GM19438 (cell line): ENCODE measurements around the gene ZNF516.

ENCODE experiments used
- ATAC-seq: cut with Tn5 transposase; IDR thresholded peaks from one replicate; pipeline ENCODE4 v1.9.1; 2021; ENCODE audit warnings: low read depth; ENCODE audit not compliant: unreplicated experiment

ZNF516 gene

DNA sequence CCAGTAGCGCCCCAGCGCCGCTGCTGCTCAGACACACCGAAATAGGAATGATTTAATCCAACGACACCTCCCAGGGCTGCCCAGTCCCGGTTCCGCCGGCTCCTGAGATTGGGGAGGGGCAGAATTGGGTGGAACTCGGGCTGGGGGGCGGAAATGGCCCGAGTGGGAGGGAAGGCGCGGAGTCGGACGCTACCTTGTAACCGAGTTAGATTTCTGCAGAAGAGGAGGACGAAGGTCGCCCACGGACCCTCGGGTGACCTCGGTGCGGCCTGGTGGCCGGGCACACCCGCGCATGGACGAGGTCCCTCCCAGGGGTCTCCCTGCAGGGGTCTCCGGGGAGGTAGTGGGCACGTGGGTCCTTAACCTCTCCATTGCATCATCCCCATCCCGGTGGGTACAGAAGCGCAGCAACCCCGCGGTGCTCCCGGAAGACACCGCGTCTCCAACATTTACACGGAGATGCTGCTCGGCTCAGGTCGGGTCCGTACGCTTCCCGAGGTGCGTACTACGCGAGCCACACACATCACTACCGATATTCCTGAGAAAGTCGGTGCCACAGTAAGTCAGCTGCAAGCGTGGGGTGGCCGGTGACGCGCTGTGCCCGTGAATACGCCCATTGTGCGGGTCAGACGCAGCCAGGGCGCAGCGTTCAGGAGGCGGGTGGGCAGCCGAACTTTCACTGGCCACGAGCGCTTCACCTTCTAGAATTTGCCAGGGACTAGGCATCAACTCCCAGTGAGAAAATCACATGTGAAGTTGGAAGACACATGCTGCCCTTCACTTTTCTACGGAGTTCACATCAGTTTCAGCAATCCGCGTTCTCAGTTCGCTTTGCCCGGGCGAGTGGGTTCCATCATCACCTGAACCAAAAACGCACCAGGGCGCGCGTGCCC, 3.0 kb downstream of the ZNF516 start:
- peak; percentile 1 for ATAC-seq

DNA sequence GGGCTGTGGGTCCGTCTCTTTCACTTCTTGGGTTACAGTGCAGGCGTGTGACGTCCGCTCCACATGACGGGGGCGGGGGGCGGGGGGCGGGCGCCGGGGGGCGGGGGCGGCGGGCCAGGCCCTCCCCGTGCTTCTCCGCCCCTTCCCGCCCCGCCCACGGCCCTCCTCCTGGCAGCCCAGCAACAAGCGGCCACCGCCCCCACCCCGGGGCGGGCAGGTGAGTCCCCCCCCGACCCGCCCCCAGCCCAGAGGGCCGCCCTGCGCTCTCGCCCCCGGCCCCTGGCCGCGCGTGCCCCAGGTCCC, 3.6 kb downstream of the ZNF516 start:
- no peak for ATAC-seq

DNA sequence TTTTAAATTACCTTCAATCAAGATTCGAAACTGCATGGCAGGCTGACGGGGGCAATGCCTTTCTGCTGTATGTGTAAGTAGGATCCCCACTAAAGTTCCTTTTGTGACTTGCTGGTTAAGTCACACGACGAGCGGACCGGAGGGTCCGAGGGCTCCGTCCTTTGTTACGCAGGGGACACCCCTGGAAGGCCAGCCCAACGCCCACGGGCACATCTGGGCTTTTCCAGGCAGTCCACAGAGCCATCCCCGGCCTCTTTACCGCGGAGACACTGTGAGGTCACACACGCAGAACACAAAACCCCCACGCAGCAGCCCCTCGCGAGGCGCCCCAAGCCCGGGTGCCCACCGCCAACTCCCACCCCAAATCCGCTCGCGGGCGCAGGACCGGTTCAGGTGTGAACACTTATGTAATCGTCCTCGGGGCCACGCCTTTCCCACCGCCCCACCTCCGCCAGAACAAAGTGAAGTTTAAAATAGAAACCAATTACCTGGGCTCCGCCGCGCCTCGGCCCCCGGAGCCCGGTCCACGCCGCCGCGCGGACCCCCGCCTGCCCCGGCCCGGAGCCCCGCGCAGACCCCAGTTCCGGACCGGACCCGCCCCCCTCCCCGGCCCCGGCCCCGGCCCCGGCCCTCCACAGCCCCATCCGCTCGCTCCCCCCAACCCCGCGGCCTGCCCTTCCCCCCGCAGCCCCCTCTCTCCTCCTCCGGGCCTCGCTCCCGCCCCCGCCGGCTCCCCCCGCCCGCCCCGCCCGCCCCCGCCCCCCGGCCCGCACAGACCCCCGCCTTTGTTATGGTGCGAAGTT, 4.2 kb downstream of the ZNF516 start:
- ATAC-seq: no peak

DNA sequence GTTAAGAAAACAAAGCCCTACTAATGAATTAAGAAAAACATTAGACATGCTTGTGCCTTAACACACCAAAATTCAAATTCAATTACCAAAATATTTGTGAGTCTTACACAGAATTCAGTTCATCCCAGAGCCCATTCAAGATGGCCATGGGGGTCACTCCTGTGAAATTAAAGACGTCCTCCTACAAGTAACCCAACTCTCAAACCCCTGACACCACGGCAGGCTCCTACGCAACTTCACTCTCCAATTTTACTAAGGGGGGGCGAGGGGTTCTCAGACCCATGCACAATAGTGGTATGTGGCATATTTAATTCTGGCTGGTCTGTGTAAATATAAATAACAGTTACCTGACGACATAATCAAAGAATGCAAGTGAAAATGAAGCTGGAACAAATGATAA, 5.0 kb downstream of the ZNF516 start:
- ATAC-seq: no peak

DNA sequence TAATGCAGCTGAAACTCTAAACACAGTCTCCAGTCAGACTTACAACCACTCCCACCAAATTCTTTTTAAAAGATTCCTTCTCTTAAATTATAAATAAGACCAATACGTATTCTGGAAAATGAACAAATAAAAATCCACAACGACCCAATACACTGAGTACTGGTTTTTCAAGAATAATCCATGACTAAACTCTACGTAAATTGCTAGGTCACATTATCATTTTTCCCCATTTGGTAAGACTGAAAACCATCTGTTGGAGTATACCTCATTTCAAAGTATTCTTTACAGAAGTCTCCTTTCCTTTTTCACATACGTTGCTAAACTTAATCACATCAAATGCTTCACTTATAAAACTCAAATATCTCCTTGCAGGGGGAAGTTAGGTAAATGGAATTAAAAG, 6.0 kb downstream of the ZNF516 start:
- ATAC-seq: no peak

DNA sequence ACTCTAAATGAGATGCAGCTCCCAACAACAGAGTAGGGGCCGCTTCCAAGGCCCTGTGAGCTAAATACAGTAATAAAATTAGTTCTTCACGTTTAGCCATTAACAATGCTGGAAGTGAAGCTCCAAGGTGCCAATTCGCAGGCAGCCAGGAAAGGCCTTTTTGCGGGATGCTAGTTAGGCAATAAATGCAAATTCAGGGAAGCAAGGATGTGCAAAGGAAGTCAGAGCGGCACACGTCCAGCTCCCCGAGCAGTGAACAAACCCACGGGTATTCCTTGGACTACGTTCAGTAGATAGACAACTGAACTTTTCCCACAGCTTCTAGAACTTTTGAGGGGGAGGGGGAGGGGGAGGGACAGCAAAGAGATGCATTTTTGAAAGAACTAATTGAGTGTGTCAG, 6.9 kb downstream of the ZNF516 start:
- no peak for ATAC-seq

DNA sequence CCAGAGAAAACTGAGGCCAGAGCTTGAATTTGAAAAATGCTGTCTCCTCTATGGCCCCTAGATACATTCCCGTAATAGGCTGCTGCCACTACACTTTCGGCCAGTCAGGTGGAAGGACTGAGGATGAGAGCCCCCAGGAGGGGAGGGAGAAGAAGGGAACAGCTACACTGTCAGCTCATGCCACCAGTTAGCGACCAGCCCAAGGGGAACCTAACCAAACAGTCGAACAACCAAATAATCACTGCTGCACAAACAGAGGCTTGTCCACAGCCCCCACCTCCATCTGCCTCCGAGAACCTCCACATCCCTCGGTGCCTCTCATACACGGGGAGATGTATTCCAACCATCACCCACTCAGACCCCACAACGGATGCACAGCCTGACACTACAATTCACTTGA, 7.3 kb downstream of the ZNF516 start:
- no peak for ATAC-seq

DNA sequence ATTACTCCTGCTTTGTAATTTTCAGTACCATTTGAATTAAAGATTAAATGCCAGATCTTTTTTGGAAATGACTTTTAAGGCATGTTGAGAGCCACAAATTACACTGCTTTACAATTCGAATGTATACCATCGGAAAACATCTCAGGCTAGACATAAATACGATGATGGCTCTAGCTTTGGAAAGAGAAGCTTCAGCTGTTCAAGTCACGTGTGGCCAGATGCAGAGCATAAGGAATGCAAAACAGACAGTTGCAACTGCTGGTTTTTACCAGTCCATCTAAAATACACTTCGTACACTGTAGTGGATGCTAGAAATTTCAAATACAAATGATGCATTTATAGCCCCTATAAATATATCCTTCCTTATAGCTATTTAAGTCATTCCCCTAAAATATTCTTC, 8.0 kb downstream of the ZNF516 start:
- no peak for ATAC-seq

DNA sequence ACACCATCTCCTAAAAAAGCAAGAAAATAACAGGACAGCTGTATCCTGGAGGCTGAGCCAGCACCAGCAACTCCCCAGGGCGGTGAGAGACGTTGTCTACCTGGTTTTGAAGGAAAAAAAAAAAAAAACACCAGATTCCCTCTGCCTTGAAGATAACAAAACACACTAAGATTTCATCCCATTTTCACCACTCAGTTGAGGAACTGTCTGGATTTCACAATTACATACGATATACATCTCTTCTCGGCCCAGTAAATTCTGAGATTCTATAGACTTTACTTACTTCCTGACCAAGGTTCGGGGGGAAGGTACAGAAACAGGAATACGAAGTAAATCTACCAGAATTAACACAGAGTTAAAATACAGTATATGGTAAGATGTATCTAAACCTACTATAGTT, 8.5 kb downstream of the ZNF516 start:
- no peak for ATAC-seq

DNA sequence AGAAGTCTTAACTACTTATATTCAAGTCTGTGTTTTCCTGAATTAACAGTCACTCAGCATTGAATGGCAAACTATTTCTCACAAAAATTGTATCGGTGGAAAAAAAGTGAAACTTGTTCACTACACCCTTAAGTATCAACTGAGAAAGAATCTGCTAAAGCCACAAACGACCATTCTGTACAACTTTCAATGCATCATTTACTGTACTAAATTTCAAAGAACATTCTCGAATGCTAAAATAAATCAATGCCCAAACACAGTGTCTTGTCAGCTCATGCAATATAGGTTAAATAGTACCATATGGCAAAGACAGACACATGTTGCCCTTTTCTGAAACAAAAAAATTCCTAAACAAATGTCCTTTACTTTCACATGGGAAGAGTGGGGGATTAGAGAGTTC, 9.0 kb downstream of the ZNF516 start:
- ATAC-seq: no peak

DNA sequence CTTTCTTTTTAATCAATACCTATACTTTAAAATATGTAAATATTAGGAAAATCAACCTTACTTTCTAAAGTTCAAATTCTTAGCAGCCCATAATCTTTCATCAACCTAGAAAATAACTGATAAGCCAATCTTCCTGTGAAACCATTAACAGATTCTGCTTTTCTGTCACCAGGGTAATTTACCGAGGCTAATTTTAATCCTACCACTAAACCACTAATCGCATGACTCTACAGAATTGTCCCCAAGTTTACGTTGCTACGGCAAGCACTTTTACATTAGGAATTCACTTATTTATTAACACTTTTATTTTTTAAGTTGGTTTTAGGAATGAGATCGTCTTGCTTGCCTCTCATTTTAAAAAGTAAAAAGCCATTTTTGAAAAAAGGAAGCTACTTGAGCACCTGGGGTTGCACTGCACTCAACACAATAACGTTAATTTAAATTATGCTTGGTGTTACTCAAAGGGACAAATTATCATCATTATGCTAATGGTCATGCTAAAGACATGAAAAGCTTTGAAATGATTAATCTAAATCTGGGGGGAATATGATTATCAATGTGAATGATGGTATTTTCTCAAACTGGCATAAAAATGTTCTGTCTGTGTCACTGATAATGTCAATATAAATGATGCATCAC, 10.2 kb downstream of the ZNF516 start:
- ATAC-seq: no peak

DNA sequence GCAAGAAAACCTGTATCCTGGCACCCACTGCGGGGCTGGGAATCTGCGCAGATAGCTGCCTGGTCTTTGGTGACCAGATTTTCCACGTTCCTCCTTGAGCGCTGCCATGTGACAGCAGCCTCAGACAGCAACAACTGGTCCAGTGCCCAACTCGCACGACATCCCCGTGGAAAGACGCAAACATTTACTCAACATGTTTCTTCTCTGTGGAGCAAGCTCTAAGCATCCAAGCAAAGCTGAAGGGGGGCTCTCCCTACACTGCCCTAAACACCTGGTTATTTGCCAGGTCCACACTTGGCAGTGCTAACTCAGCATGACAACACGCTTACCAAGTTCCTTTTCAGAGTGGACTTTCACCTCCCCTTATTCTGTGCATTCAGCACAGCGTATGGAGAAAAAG, 11.3 kb downstream of the ZNF516 start:
- no peak for ATAC-seq

DNA sequence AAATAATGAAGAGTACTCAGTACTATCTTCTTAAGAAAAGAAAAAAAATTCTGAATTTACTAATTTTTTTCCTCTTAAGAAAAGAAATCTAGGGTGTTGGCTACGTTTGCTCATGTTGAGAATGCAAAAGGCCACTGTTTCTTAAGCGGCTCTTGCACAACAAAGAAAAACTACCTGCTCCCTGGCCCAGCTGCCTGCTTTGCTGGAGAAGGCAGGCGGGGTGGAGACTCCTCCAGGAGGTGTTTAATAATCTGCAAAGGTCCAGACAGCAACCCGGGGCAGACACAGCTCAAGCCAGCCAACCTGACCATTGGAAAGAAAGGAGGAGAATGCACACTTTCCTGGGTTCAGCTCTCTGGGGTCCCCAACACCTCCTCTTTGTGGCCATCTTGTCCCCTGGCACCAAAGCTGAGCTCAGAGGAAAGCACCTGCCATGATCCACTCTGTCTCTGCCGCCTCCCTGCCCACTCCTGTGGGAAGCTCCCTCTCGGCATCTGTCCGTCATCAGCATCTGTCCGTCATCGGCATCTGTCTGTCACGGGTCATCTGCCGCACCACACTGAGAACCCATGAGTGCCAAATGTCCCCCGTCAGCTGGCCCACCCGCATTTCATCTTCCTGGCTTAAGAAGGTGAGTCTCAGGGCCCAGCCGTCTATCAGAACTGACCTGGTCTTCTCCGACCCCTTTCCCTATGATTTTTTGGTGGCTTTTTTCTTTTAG, 11.9 kb downstream of the ZNF516 start:
- no peak for ATAC-seq

DNA sequence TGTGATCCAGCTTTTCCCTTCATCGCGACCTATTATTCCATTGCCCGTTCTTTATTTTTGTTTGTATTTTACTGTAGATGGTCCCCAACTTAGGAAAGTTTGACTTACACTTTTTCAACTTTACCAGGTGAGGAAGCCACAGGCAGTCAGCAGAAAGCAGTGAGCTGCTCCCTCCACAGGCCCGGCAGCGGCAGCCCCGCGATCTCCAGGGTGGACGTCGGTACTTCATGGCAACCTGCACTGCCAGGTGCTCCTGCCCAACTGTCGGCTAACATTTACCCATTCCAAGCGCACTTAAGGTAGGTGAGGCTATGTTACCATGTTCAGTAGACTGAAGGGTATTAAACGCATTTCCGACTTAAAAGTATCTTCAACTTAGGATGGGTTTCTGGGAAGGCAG, 12.8 kb downstream of the ZNF516 start:
- no peak for ATAC-seq

DNA sequence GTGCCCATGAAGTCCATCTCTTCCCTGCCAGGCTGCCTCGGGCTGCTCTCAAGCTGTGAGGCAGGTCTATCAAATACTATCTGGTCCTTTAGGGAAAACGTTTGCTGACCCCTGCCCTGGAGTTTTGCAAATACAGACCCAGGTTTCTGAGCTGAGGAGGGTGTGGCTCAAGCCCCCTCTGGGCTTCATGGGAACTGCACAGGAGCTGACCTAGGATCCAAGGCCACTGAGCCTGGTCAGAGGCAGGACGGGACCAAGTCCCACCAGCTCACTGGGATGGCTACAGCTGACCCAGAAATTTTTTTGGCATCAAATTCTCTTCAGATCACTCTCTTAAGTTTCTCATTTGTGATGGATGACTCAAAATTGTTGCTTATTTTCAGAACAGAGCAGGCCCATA, 14.1 kb downstream of the ZNF516 start:
- ATAC-seq: no peak

DNA sequence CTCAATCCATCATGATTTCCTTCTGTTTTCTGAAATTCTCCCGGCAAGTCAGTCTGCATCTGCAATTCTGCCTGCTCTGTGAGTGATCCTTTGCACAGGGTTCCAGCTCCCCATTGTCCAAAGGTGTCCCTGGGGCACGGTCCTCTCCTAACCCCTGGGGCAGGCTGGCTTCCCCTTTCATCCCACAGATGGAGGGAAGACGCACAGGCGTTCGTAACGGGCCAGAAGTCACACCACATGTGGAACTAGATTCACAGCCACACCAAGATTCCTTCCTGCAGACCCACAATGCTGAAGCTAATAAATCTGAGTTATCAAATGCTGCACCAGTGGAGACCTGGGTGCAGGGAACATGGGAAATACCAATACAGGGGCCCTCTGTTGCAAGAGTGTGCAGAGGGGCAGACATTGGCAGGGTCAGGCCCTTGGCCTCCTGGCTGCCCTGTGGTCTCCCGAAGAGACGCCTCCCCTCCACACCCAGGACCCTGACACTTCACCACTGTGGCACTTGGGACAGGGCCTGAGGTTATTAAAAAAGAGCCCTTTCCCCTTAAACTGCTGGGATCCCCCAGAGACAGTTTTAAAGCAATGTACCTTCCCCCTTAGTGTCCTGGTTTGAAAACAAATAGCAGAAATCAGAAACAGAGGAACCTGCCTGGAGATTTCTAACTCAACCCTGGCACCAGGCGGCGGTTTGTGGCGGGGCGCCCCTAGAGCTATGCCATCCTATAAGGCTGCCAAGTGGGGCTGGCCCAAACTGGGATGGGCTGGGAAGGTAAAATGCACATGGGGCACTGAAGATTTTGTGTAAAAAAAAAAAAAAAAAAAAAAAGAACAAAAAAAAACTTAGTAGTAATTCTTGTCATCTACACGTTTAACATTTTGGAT, 15.4 kb downstream of the ZNF516 start:
- no peak for ATAC-seq

DNA sequence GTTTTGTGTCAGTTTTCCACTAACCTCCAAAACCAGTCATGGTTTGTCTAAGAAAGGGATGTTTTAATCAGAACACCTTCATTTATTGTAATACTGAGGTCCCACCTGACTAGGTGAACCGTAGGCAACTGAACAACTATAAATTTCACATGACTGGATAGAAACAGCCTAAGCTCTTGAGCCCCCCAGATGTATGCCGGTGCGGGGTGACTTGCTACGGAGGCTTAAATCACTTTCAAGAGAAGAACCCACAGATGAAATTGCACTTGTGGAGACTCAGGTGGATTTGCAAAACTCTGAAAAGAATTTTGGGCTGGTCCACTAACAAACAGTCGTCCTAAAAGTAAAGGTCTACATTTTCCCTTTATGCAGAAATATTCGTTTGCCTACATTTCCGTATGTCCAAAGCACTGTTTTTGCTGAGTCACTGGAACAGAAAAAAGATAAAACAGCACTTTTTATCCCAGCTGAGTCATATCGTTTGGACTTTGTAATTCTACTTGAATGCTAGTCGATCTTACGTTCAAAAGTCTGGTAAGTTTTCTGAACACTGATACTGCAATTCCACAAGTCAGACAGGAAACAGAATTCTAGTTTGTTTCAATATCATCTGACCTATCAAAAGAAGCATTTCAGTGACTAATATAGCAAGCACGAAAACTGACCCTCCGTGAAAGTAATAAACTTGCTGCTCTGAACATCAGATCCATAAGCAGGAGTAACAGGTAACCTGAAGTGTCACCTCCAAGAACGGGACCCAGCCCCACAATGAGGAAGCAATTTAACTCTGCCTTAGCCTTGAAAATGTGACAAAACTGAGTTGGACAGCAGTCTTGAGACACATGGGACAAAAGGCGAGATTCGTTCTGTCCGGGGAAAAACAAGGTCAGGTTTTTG, 18.1 kb downstream of the ZNF516 start:
- ATAC-seq: peak; percentile 64

DNA sequence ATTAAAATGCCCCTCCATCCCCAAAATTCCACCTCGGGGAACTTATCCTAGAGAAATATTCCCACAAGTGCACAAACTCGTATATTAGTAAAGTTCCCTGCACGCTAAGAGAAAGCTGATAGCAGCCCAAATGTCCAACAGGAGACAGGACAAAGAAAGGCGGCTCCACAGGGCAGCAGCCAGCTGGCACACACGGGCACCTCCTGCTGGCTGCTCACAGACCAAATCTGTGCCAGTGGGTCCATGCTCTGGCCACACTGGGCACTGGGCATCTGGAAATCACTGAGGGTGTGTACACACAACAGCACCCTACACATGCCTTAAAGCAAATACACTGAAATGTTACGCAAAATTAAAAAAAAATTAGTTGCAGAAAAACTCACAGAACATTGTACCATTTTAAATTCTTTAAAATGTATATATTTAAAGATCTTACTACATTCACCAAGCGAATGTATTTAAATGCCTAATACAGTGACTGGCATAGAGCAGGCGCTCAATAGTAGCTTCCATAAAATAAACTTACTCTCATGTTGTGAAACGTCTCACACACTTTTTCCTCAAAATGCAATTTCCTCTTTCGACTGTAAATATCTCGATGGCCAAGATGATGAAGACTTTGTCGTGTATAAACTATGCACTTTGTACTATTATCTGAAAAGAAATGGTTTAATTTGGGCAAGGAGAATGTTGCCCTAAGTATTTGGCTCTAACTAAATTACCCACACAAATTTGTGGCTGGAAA, 19.4 kb downstream of the ZNF516 start:
- no peak for ATAC-seq
